Liver (tissue), 9 donors: Measurements from ENCODE around the gene CENPU. TPM values are rescaled to one million over a fixed set of nuclear protein-coding genes. Genes with fewer than 3 reads are reported as not detected.

Experiments used
- DNase-seq: peaks from one replicate; pipeline ENCODE4 v3.0.0-alpha.2; 2017; ENCODE audit warnings: low spot score
- H3K27ac ChIP-seq, 2 donors: one replicate each; pipeline ENCODE4 v1.7.0; 2013; ENCODE audit warnings: inconsistent platforms in 2 of 2, low read length in 2 of 2, control low read depth in 1 of 2, low read depth in 1 of 2, mild to moderate bottlenecking in 1 of 2
- H3K27me3 ChIP-seq, 4 donors: one replicate each; pipeline versions ENCODE4 v1.6.1 to v1.7.0; 2013; ENCODE audit warnings: low read length in 3 of 4, inconsistent platforms in 1 of 4, mild to moderate bottlenecking in 1 of 4, moderate library complexity in 1 of 4; ENCODE audit not compliant: control insufficient read depth in 4 of 4, insufficient read depth in 4 of 4
- H3K36me3 ChIP-seq, 4 donors: one replicate each; pipeline versions ENCODE4 v1.6.1 to v1.7.0; 2013; ENCODE audit warnings: low read length in 3 of 4, mild to moderate bottlenecking in 3 of 4, low read depth in 1 of 4, moderate library complexity in 1 of 4; ENCODE audit not compliant: control insufficient read depth in 4 of 4, insufficient read depth in 3 of 4
- H3K4me1 ChIP-seq, 4 donors: one replicate each; pipeline versions ENCODE4 v1.6.1 to v1.7.0; 2013; ENCODE audit warnings: low read length in 3 of 4, mild to moderate bottlenecking in 3 of 4, moderate library complexity in 1 of 4; ENCODE audit not compliant: control insufficient read depth in 4 of 4, insufficient read depth in 4 of 4
- H3K4me3 ChIP-seq, 3 donors: one replicate each; pipeline versions ENCODE4 v1.6.1 to v1.7.0; 2013; ENCODE audit warnings: low read length in 3 of 3, control low read depth in 1 of 3, low read depth in 1 of 3, mild to moderate bottlenecking in 1 of 3
- H3K9ac ChIP-seq, 2 donors: one replicate each; pipeline ENCODE4 v1.7.0; 2013; ENCODE audit warnings: low read length in 2 of 2, mild to moderate bottlenecking in 2 of 2, moderate library complexity in 2 of 2, control low read depth in 1 of 2, low read depth in 1 of 2
- H3K9me3 ChIP-seq, 4 donors: one replicate each; pipeline versions ENCODE4 v1.6.1 to v1.7.0; 2013; ENCODE audit warnings: low read length in 3 of 4; ENCODE audit not compliant: control insufficient read depth in 4 of 4
- FOXA1 ChIP-seq: IDR thresholded peaks from 2 replicates; pipeline ENCODE4 v1.6.1; 2016; ENCODE audit warnings: antibody characterized with exemption
- GABPA ChIP-seq, 2 donors: IDR thresholded peaks in 1 of 2; conservative IDR thresholded peaks in 1 of 2; 2 replicates each; pipeline ENCODE4 v1.6.1; 2016; ENCODE audit warnings: antibody characterized with exemption in 2 of 2, mild to moderate bottlenecking in 1 of 2, moderate library complexity in 1 of 2
- HNF4A ChIP-seq, 2 donors: conservative IDR thresholded peaks; 2 replicates each; pipeline ENCODE4 v1.6.1; 2016; ENCODE audit warnings: antibody characterized with exemption in 2 of 2, mild to moderate bottlenecking in 2 of 2
- HNF4G ChIP-seq: IDR thresholded peaks from 2 replicates; pipeline ENCODE4 v1.6.1; 2016; ENCODE audit warnings: antibody characterized with exemption
- MAX ChIP-seq: IDR thresholded peaks from 2 replicates; pipeline ENCODE4 v1.6.1; 2016; ENCODE audit warnings: antibody characterized with exemption
- RXRA ChIP-seq, 2 donors: IDR thresholded peaks; 2 replicates each; pipeline ENCODE4 v1.6.1; 2017 to 2018; ENCODE audit warnings: antibody characterized with exemption in 2 of 2, mild to moderate bottlenecking in 1 of 2
- SP1 ChIP-seq: IDR thresholded peaks from 2 replicates; pipeline ENCODE4 v1.6.1; 2018; ENCODE audit warnings: antibody characterized with exemption, mild to moderate bottlenecking
- TAF1 ChIP-seq: conservative IDR thresholded peaks from 2 replicates; pipeline ENCODE4 v1.6.1; 2016; ENCODE audit warnings: antibody characterized with exemption, mild to moderate bottlenecking
- YY1 ChIP-seq: IDR thresholded peaks from 2 replicates; pipeline ENCODE4 v1.6.1; 2016; ENCODE audit warnings: antibody characterized with exemption, mild to moderate bottlenecking
- ZBTB33 ChIP-seq: IDR thresholded peaks from 2 replicates; pipeline ENCODE4 v1.6.1; 2016; ENCODE audit warnings: antibody characterized with exemption
- WGBS: extraction: QIAGEN DNeasy Blood & Tissue Kit; methylation state at CpG from one replicate; pipeline ENCODE4 v1.1.7; 2013; 5-methylcytosine and 5-hydroxymethylcytosine counted together
- polyA plus RNA-seq, 2 donors: library from polyadenylated mRNA; stranded (reverse) in 1 of 2; unstranded in 1 of 2; fragments of 200-250 nt in 1 of 2; fragments of >200 nt in 1 of 2; fragmentation: Nextera tagmentation in 1 of 2; extraction: Ambion mirVana in 1 of 2; gene quantifications; one replicate each; pipeline versions ENCODE4 v1.2.1 to v1.2.3, GENCODE V29; 2013 to 2015
- total RNA-seq, 2 donors: library from RNA; depleted of rRNA; stranded (reverse); fragments of >200 nt; gene quantifications; one replicate each; pipeline ENCODE4 v1.2.3, GENCODE V29; 2014
- TF ChIP-seq, protein P1 (sequence below): IDR thresholded peaks from 2 replicates; pipeline ENCODE4 v1.6.1; 2016; ENCODE audit warnings: antibody characterized with exemption
- TF ChIP-seq, protein P2 (sequence below): IDR thresholded peaks from 2 replicates; pipeline ENCODE4 v1.6.1; 2016; ENCODE audit warnings: antibody characterized with exemption, mild to moderate bottlenecking
- donor health status: healthy.
- donor health status: healthy.
- donor health status: healthy.
- donor health status: healthy.
- donor health status: healthy.

The CENPU gene
- total and polyA plus RNA-seq, 4 donors, result 1.2 to 22.0 (median 1.8) TPM

- no peak for TF ChIP-seq ZBTB33
- no peak for TF ChIP-seq SP1
- no peak for TF ChIP-seq FOXA1
- TF ChIP-seq, protein P1, sequence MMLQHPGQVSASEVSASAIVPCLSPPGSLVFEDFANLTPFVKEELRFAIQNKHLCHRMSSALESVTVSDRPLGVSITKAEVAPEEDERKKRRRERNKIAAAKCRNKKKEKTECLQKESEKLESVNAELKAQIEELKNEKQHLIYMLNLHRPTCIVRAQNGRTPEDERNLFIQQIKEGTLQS, result no peak
Measured at GRCh38 chr4:184750926-184751584, 17.2 kb upstream of the CENPU start (continued).

DNA sequence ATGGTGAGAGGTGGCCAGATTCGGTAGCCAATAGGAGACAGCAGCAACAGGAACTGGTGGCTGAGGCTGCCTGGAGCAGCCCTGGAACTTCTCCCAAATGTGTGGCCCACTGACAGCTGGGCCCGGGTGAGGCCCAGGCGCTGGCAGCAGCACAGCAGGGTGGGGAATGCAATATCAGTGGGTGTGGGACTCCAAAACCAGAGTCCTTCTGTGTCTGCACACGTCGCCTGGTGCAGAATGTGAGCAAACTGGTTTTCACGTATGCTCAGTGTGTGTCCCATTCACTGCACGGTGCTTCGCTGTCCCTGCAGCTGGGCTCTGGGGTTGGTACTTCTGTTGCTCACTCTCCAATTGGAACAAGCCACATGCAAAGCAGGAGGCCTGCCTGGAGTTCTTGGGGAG is 14.4 kb upstream of the CENPU start:
- no peak for DNase-seq
- TF ChIP-seq, protein P2, sequence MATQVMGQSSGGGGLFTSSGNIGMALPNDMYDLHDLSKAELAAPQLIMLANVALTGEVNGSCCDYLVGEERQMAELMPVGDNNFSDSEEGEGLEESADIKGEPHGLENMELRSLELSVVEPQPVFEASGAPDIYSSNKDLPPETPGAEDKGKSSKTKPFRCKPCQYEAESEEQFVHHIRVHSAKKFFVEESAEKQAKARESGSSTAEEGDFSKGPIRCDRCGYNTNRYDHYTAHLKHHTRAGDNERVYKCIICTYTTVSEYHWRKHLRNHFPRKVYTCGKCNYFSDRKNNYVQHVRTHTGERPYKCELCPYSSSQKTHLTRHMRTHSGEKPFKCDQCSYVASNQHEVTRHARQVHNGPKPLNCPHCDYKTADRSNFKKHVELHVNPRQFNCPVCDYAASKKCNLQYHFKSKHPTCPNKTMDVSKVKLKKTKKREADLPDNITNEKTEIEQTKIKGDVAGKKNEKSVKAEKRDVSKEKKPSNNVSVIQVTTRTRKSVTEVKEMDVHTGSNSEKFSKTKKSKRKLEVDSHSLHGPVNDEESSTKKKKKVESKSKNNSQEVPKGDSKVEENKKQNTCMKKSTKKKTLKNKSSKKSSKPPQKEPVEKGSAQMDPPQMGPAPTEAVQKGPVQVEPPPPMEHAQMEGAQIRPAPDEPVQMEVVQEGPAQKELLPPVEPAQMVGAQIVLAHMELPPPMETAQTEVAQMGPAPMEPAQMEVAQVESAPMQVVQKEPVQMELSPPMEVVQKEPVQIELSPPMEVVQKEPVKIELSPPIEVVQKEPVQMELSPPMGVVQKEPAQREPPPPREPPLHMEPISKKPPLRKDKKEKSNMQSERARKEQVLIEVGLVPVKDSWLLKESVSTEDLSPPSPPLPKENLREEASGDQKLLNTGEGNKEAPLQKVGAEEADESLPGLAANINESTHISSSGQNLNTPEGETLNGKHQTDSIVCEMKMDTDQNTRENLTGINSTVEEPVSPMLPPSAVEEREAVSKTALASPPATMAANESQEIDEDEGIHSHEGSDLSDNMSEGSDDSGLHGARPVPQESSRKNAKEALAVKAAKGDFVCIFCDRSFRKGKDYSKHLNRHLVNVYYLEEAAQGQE, result no peak
- TF ChIP-seq TAF1, result no peak
- TF ChIP-seq GABPA (IDR thresholded peaks at IDR 0.05 in 1 of 2, conservative IDR thresholded peaks at IDR 0.05 in 1 of 2), result no peak
- TF ChIP-seq HNF4A (conservative IDR thresholded peaks at IDR 0.05), result no peak
- no peak for TF ChIP-seq YY1
- TF ChIP-seq, protein P1, result no peak
- no peak for TF ChIP-seq HNF4G
- TF ChIP-seq MAX, result no peak
- no peak for TF ChIP-seq RXRA (IDR thresholded peaks at IDR 0.05)
- Histone ChIP-seq H3K27ac (no peak overlapping the region), H3K36me3 (peaks cover 0 to 3% (median under 1%) of the 10 kb centered on the region in 4 donors), H3K4me3 (no peak overlapping the region), H3K9ac (no peak overlapping the region), H3K9me3 (no peaks in the 10 kb centered on the region), H3K27me3 (no peaks in the 10 kb centered on the region), H3K4me1 (peaks cover 3 to 42% (median 27%) of the 10 kb centered on the region in 4 donors)
- 76% methylated on average over 8 of the region's 8 CpGs for WGBS
